Esophagus muscularis mucosa (tissue), 4 donors: Measurements from ENCODE around the gene ADK. TPM values are rescaled to one million over a fixed set of nuclear protein-coding genes. Genes with fewer than 3 reads are reported as not detected.
"Not testable (repeated sequence)": the region's sequence is repeated elsewhere in the genome, so short reads cannot be mapped to it uniquely, and the experiment has no call there.

ENCODE experiments used
- DNase-seq: peaks from one replicate; pipeline ENCODE4 v3.0.0-alpha.2; 2017; ENCODE audit errors: extremely low spot score
- H3K27ac ChIP-seq, 4 donors: fragments of 200-600 bp; sonication (generic); replicated peaks in 1 of 4; 1 replicate in 3 of 4; 2 replicates in 1 of 4; pipeline ENCODE4 v1.5.1; 2016 to 2019; ENCODE audit warnings: mild to moderate bottlenecking in 1 of 4
- H3K27me3 ChIP-seq, 4 donors: fragments of 200-600 bp; sonication (generic); one replicate each; pipeline versions ENCODE4 v1.5.1 to v1.6.0; 2016 to 2019
- H3K36me3 ChIP-seq, 4 donors: fragments of 200-600 bp; sonication (generic); one replicate each; pipeline ENCODE4 v1.5.1; 2016 to 2019
- H3K4me1 ChIP-seq, 4 donors: fragments of 200-600 bp; sonication (generic); one replicate each; pipeline ENCODE4 v1.5.1; 2016 to 2019
- H3K4me3 ChIP-seq, 4 donors: fragments of 200-600 bp; sonication (generic); 1 replicate in 2 of 4; 2 replicates in 2 of 4; pipeline ENCODE4 v1.5.1; 2016 to 2019; ENCODE audit warnings: mild to moderate bottlenecking in 4 of 4, moderate library complexity in 1 of 4
- H3K9me3 ChIP-seq, 4 donors: fragments of 200-600 bp; sonication (generic); 1 replicate in 3 of 4; 2 replicates in 1 of 4; pipeline ENCODE4 v1.5.1; 2016 to 2019
- CTCF ChIP-seq, 3 experiments: fragments of 200-600 bp in 2 of 3; fragments of 450-650 bp in 1 of 3; sonication (generic) in 2 of 3; IDR thresholded peaks; one replicate each; pipeline ENCODE4 v1.5.1; 2017 to 2019; ENCODE audit warnings: antibody characterized with exemption in 3 of 3, mild to moderate bottlenecking in 2 of 3, moderate library complexity in 1 of 3
- EP300 ChIP-seq: sonication (generic); formaldehyde crosslinking; IDR thresholded peaks from one replicate; pipeline ENCODE4 v1.6.1; 2017; ENCODE audit warnings: antibody characterized with exemption
- POLR2A ChIP-seq: fragments of 450-650 bp; IDR thresholded peaks from one replicate; pipeline ENCODE4 v1.6.1; 2017; ENCODE audit warnings: antibody characterized with exemption, moderate library complexity, mild to moderate bottlenecking, low read depth
- POLR2AphosphoS5 ChIP-seq, 2 donors: sonication (generic); formaldehyde crosslinking; IDR thresholded peaks; one replicate each; pipeline ENCODE4 v1.6.1; 2017; ENCODE audit warnings: antibody characterized with exemption in 2 of 2
- WGBS: methylation state at CpG from one replicate; pipeline ENCODE4 v1.1.5; 2018; 5-methylcytosine and 5-hydroxymethylcytosine counted together
- intact Hi-C: fragments of 100-400 bp; cut with DNase I; formaldehyde crosslinking; loops from one replicate; pipeline ENCODE4 v1.15.1; 2023
- total RNA-seq, 4 donors: library from RNA; depleted of rRNA; stranded (reverse); fragments of >200 nt; gene quantifications; one replicate each; pipeline versions ENCODE4 v1.1.0 to v1.2.1, GENCODE V29; 2016

The ADK gene
- total RNA-seq, 4 donors from 2014 or later = 20.2 to 23.3 (median 21.2) TPM

- WGBS = 100% methylated on average over 3 of the region's 6 CpGs
- intact Hi-C loops = no loop called here
- H3K9me3 ChIP-seq = no peaks in the 10 kb centered on the region
Observed at GRCh38 chr10:74206746-74207145, 55.7 kb downstream of the ADK start.

GRCh38 chr10:74207691-74208480 lies 56.9 kb downstream of the ADK start:
- TF ChIP-seq CTCF (IDR thresholded peaks at IDR 0.05) (no peak), EP300 (no peak), POLR2A (no peak), POLR2AphosphoS5 (IDR thresholded peaks at IDR 0.05) (no peak)
- H3K36me3 ChIP-seq = peaks cover 0 to 11% (median 0%) of the 10 kb centered on the region in 4 donors
- H3K4me1 ChIP-seq = no peaks in the 10 kb centered on the region
- H3K27me3 ChIP-seq = no peaks in the 10 kb centered on the region
- intact Hi-C loops = no loop called here
- no peak overlapping the region for H3K4me3 ChIP-seq
- WGBS = 85% methylated on average over 4 of the region's 7 CpGs
- DNase-seq = no peak
- H3K27ac ChIP-seq = no peak overlapping the region
- no peaks in the 10 kb centered on the region for H3K9me3 ChIP-seq

More at GRCh38 chr10:74206746-74207145, 55.7 kb downstream of the ADK start:
- TF ChIP-seq EP300 (no peak), CTCF (IDR thresholded peaks at IDR 0.05) (no peak), POLR2A (no peak)
- no peak for DNase-seq
- Histone ChIP-seq H3K4me3 (no peak overlapping the region), H3K36me3 (peaks cover 0 to 11% (median 0%) of the 10 kb centered on the region in 4 donors), H3K27ac (no peak overlapping the region), H3K27me3 (no peaks in the 10 kb centered on the region), H3K4me1 (no peaks in the 10 kb centered on the region)

- Histone ChIP-seq H3K27me3 (no peaks in the 10 kb centered on the region), H3K27ac (no peak overlapping the region), H3K36me3 (peaks cover 0 to 11% (median 0%) of the 10 kb centered on the region in 4 donors), H3K9me3 (no peaks in the 10 kb centered on the region), H3K4me1 (no peaks in the 10 kb centered on the region), H3K4me3 (no peak overlapping the region)
- intact Hi-C loops = no loop called here
- no peak for TF ChIP-seq POLR2AphosphoS5 (IDR thresholded peaks at IDR 0.05)
- no peak for TF ChIP-seq POLR2A
- TF ChIP-seq EP300 = no peak
- TF ChIP-seq CTCF (IDR thresholded peaks at IDR 0.05) = no peak
- no peak for DNase-seq
- 94% methylated on average over 3 of the region's 3 CpGs for WGBS
Observed at GRCh38 chr10:74208997-74209396, 58.0 kb downstream of the ADK start.

GRCh38 chr10:74213019-74213418 lies 62.0 kb downstream of the ADK start:
- no peak overlapping the region for H3K4me3 ChIP-seq
- no peaks in the 10 kb centered on the region for H3K27me3 ChIP-seq
- no peak for TF ChIP-seq POLR2A
- no peak for TF ChIP-seq EP300
- intact Hi-C loops = no loop called here
- DNase-seq = no peak
- H3K9me3 ChIP-seq = no peaks in the 10 kb centered on the region
- 94% methylated on average over 2 of the region's 2 CpGs for WGBS
- H3K36me3 ChIP-seq = no peaks in the 10 kb centered on the region
- H3K27ac ChIP-seq = no peak overlapping the region
- no peaks in the 10 kb centered on the region for H3K4me1 ChIP-seq

- Histone ChIP-seq H3K9me3 (no peaks in the 10 kb centered on the region), H3K4me3 (no peak overlapping the region), H3K27ac (no peak overlapping the region), H3K4me1 (no peaks in the 10 kb centered on the region), H3K27me3 (no peaks in the 10 kb centered on the region), H3K36me3 (no peaks in the 10 kb centered on the region)
- DNase-seq = no peak
- intact Hi-C loops = no loop called here
- TF ChIP-seq POLR2A (no peak), CTCF (IDR thresholded peaks at IDR 0.05) (peak; percentile 8 to 38 (median 23))
- 80% methylated on average over 3 of the region's 3 CpGs for WGBS
Observed at GRCh38 chr10:74213571-74214162, 62.6 kb downstream of the ADK start.

GRCh38 chr10:74217110-74217509 lies 66.1 kb downstream of the ADK start:
- H3K4me1 ChIP-seq, H3K36me3 ChIP-seq, H3K27ac ChIP-seq, H3K27me3 ChIP-seq, H3K4me3 ChIP-seq, intact Hi-C loops, DNase-seq, H3K9me3 ChIP-seq: not testable (repeated sequence)
- WGBS = 82% methylated on average over 10 of the region's 13 CpGs

GRCh38 chr10:74222467-74222866 lies 71.4 kb downstream of the ADK start:
- H3K27ac ChIP-seq, H3K9me3 ChIP-seq, H3K36me3 ChIP-seq, H3K4me1 ChIP-seq, intact Hi-C loops, H3K27me3 ChIP-seq, H3K4me3 ChIP-seq, DNase-seq: not testable (repeated sequence)
- WGBS = 94% methylated on average over 3 of the region's 4 CpGs
